Central memory CD8-positive, alpha-beta T cell (primary cell): ENCODE measurements around the gene PRRC2A.

Experiments used
- ATAC-seq: fragments of 150-1000 bp; cut with Tn5 transposase; replicated peaks from 2 replicates; pipeline ENCODE4 v1.10.0; 2022; ENCODE audit warnings: mild to moderate bottlenecking, moderate FRiP score, moderate number of reproducible peaks; ENCODE audit not compliant: poor library complexity, severe bottlenecking; ENCODE audit errors: extremely low read depth
- DNase-seq, 2 donors: peaks; one replicate each; pipeline ENCODE4 v3.0.0; 2021; ENCODE audit warnings: low spot score in 2 of 2
- H3K27ac Mint-ChIP-seq: one replicate; pipeline ENCODE4 v1.8.0; 2022; ENCODE audit warnings: low read depth, mild to moderate bottlenecking, moderate library complexity, mixed read lengths
- H3K27me3 Mint-ChIP-seq: one replicate; pipeline ENCODE4 v1.8.0; 2022; ENCODE audit warnings: mixed read lengths
- H3K36me3 Mint-ChIP-seq: one replicate; pipeline ENCODE4 v1.8.0; 2022; ENCODE audit warnings: mild to moderate bottlenecking, moderate library complexity, mixed read lengths; ENCODE audit not compliant: insufficient read depth
- H3K4me1 Mint-ChIP-seq: one replicate; pipeline ENCODE4 v1.8.0; 2022; ENCODE audit warnings: mixed read lengths
- H3K4me3 Mint-ChIP-seq: one replicate; pipeline ENCODE4 v1.8.0; 2022; ENCODE audit warnings: mild to moderate bottlenecking, moderate library complexity, mixed read lengths
- H3K9me3 Mint-ChIP-seq: one replicate; pipeline ENCODE4 v1.8.0; 2022; ENCODE audit warnings: mixed read lengths

The PRRC2A gene

GRCh38 chr6:31633447-31633846 lies 12.9 kb downstream of the PRRC2A start:
- no peak overlapping the region for H3K4me3 Mint-ChIP-seq

GRCh38 chr6:31634131-31634530 lies 13.6 kb downstream of the PRRC2A start:
- no peaks in the 10 kb centered on the region for H3K27me3 Mint-ChIP-seq
- no peak overlapping the region for H3K4me3 Mint-ChIP-seq
- H3K27ac Mint-ChIP-seq = peak overlapping the region; percentile 74
- no peaks in the 10 kb centered on the region for H3K9me3 Mint-ChIP-seq
- no peak for ATAC-seq
- H3K36me3 Mint-ChIP-seq = peaks cover 62% of the 10 kb centered on the region
- DNase-seq = no peak
- peaks cover 6% of the 10 kb centered on the region for H3K4me1 Mint-ChIP-seq

More at GRCh38 chr6:31633447-31633846, 12.9 kb downstream of the PRRC2A start:
- Mint-ChIP-seq H3K9me3 (no peaks in the 10 kb centered on the region), H3K4me1 (peaks cover 6% of the 10 kb centered on the region), H3K27ac (no peak overlapping the region), H3K27me3 (no peaks in the 10 kb centered on the region), H3K36me3 (peaks cover 64% of the 10 kb centered on the region)
- no peak for DNase-seq
- no peak for ATAC-seq

GRCh38 chr6:31634969-31635575 lies 14.6 kb downstream of the PRRC2A start:
- ATAC-seq = no peak
- Mint-ChIP-seq H3K4me3 (no peak overlapping the region), H3K36me3 (peaks cover 59% of the 10 kb centered on the region), H3K4me1 (peaks cover 6% of the 10 kb centered on the region), H3K9me3 (no peaks in the 10 kb centered on the region), H3K27me3 (no peaks in the 10 kb centered on the region), H3K27ac (no peak overlapping the region)
- DNase-seq = no peak

- Mint-ChIP-seq H3K4me1 (peaks cover 6% of the 10 kb centered on the region), H3K36me3 (peaks cover 62% of the 10 kb centered on the region), H3K9me3 (no peaks in the 10 kb centered on the region), H3K27me3 (no peaks in the 10 kb centered on the region), H3K4me3 (peak overlapping the region; percentile 20), H3K27ac (peak overlapping the region; percentile 61)
- DNase-seq = no peak
- ATAC-seq = no peak
Measured at GRCh38 chr6:31636698-31637596, 16.4 kb downstream of the PRRC2A start.

- Mint-ChIP-seq H3K4me1 (peaks cover 6% of the 10 kb centered on the region), H3K9me3 (no peaks in the 10 kb centered on the region), H3K27ac (peak overlapping the region; percentile 71), H3K36me3 (peaks cover 62% of the 10 kb centered on the region), H3K4me3 (no peak overlapping the region), H3K27me3 (no peaks in the 10 kb centered on the region)
- DNase-seq (no peak), ATAC-seq (no peak)
Measured at GRCh38 chr6:31639043-31639442, 18.5 kb downstream of the PRRC2A start.

- no peaks in the 10 kb centered on the region for H3K9me3 Mint-ChIP-seq
- no peak overlapping the region for H3K27ac Mint-ChIP-seq
- DNase-seq (no peak), ATAC-seq (no peak)
- peaks cover 6% of the 10 kb centered on the region for H3K4me1 Mint-ChIP-seq
- no peak overlapping the region for H3K4me3 Mint-ChIP-seq
- peaks cover 60% of the 10 kb centered on the region for H3K36me3 Mint-ChIP-seq
- no peaks in the 10 kb centered on the region for H3K27me3 Mint-ChIP-seq
Measured at GRCh38 chr6:31639449-31639861, 18.9 kb downstream of the PRRC2A start.

GRCh38 chr6:31640612-31641011 lies 20.1 kb downstream of the PRRC2A start:
- no peak overlapping the region for H3K27ac Mint-ChIP-seq
- H3K9me3 Mint-ChIP-seq = no peaks in the 10 kb centered on the region
- peaks cover 62% of the 10 kb centered on the region for H3K36me3 Mint-ChIP-seq
- H3K27me3 Mint-ChIP-seq = no peaks in the 10 kb centered on the region
- ATAC-seq (no peak), DNase-seq (no peak)
- no peak overlapping the region for H3K4me3 Mint-ChIP-seq
- peaks cover 12% of the 10 kb centered on the region for H3K4me1 Mint-ChIP-seq

- Mint-ChIP-seq H3K4me3 (no peak overlapping the region), H3K36me3 (peaks cover 63% of the 10 kb centered on the region), H3K9me3 (no peaks in the 10 kb centered on the region), H3K4me1 (peaks cover 11% of the 10 kb centered on the region), H3K27me3 (no peaks in the 10 kb centered on the region), H3K27ac (no peak overlapping the region)
- DNase-seq = no peak
- no peak for ATAC-seq
Measured at GRCh38 chr6:31641370-31641769, 20.9 kb downstream of the PRRC2A start.

- DNase-seq (no peak), ATAC-seq (no peak)
- H3K36me3 Mint-ChIP-seq = peaks cover 65% of the 10 kb centered on the region
- H3K27ac Mint-ChIP-seq = no peak overlapping the region
- H3K27me3 Mint-ChIP-seq = no peaks in the 10 kb centered on the region
- H3K4me1 Mint-ChIP-seq = peaks cover 7% of the 10 kb centered on the region
- no peak overlapping the region for H3K4me3 Mint-ChIP-seq
- H3K9me3 Mint-ChIP-seq = no peaks in the 10 kb centered on the region
Measured at GRCh38 chr6:31642798-31643570, 22.5 kb downstream of the PRRC2A start.

GRCh38 chr6:31643818-31644454 lies 23.4 kb downstream of the PRRC2A start:
- DNase-seq (no peak), ATAC-seq (no peak)
- peaks cover 69% of the 10 kb centered on the region for H3K36me3 Mint-ChIP-seq
- no peak overlapping the region for H3K27ac Mint-ChIP-seq
- H3K4me3 Mint-ChIP-seq = no peak overlapping the region
- H3K9me3 Mint-ChIP-seq = no peaks in the 10 kb centered on the region
- no peaks in the 10 kb centered on the region for H3K27me3 Mint-ChIP-seq
- peaks cover 10% of the 10 kb centered on the region for H3K4me1 Mint-ChIP-seq

- no peak for ATAC-seq
- H3K36me3 Mint-ChIP-seq = peaks cover 75% of the 10 kb centered on the region
- peaks cover 18% of the 10 kb centered on the region for H3K4me1 Mint-ChIP-seq
- H3K4me3 Mint-ChIP-seq = no peak overlapping the region
- no peaks in the 10 kb centered on the region for H3K27me3 Mint-ChIP-seq
- no peak for DNase-seq
- peak overlapping the region; percentile 73 for H3K27ac Mint-ChIP-seq
- no peaks in the 10 kb centered on the region for H3K9me3 Mint-ChIP-seq
Measured at GRCh38 chr6:31645325-31645724, 24.8 kb downstream of the PRRC2A start.

GRCh38 chr6:31651602-31652191 lies 31.2 kb downstream of the PRRC2A start:
- no peaks in the 10 kb centered on the region for H3K9me3 Mint-ChIP-seq
- peak overlapping the region; percentile 96 for H3K27ac Mint-ChIP-seq
- ATAC-seq = peak; percentile 13
- H3K27me3 Mint-ChIP-seq = no peaks in the 10 kb centered on the region
- peaks cover 47% of the 10 kb centered on the region for H3K4me1 Mint-ChIP-seq
- H3K4me3 Mint-ChIP-seq = peak overlapping the region; percentile 89
- DNase-seq = no peak
- H3K36me3 Mint-ChIP-seq = peaks cover 58% of the 10 kb centered on the region
